ENCODE data around the gene PLAGL1. TPM values are rescaled to one million over a fixed set of nuclear protein-coding genes. Genes with fewer than 3 reads are reported as not detected.
"Not testable (repeated sequence)": the region's sequence is repeated elsewhere in the genome, so short reads cannot be mapped to it uniquely, and the experiment has no call there.

PLAGL1 gene
- total RNA-seq, 2 donors from 2014 or later = 13.2 to 25.8 TPM

- WGBS = 92% methylated on average over 1 of the region's 1 CpG
- no peak for TF ChIP-seq POLR2A (IDR thresholded peaks at IDR 0.05)
- TF ChIP-seq CTCF (IDR thresholded peaks at IDR 0.05) = no peak
- TF ChIP-seq POLR2AphosphoS5 (IDR thresholded peaks at IDR 0.05) = no peak
- H3K27me3 ChIP-seq (replicated peaks; ENCODE audit: insufficient read depth) = no peaks in the 10 kb centered on the region
- no peak for DNase-seq (ENCODE audit: low spot score)
- no peak overlapping the region for H3K27ac ChIP-seq
- no peaks in the 10 kb centered on the region for H3K4me1 ChIP-seq (replicated peaks)
- H3K36me3 ChIP-seq = no peaks in the 10 kb centered on the region
- intact Hi-C loops (cut with DNase I) = no loop called here
- H3K4me3 ChIP-seq = no peak overlapping the region
- no peaks in the 10 kb centered on the region for H3K9me3 ChIP-seq
These were observed 39.6 kb upstream of the PLAGL1 start for GRCh38 chr6:144047688-144048087.

DNA sequence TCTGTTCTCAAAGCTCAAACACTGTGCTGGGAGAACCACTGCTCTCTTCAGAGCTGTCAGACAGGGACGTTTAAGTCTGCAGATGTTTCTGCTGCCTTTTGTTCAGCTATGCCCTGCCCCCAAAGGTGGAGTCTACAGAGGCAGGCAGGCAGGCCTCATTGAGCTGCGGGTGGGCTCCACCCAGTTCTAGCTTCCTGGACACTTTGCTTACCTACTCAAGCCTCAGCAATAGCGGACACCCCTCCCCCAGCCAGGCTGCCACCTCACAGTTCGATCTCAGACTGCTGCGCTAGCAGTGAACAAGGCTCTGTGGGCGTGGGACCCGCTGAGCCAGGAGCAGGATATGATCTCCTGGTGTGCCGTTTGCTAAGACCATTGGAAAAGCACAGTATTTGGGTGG is 38.6 kb upstream of the PLAGL1 start:
- H3K4me3 ChIP-seq; H3K4me1 ChIP-seq (replicated peaks); H3K27ac ChIP-seq; H3K36me3 ChIP-seq; intact Hi-C loops (cut with DNase I); DNase-seq (ENCODE audit: low spot score); H3K9me3 ChIP-seq; H3K27me3 ChIP-seq (replicated peaks; ENCODE audit: insufficient read depth): not testable (repeated sequence)
- WGBS = 70% methylated on average over 8 of the region's 8 CpGs

- H3K27me3 ChIP-seq (replicated peaks; ENCODE audit: insufficient read depth); H3K4me1 ChIP-seq (replicated peaks); H3K9me3 ChIP-seq; DNase-seq (ENCODE audit: low spot score); H3K4me3 ChIP-seq; H3K27ac ChIP-seq; H3K36me3 ChIP-seq; intact Hi-C loops (cut with DNase I): not testable (repeated sequence)
- WGBS = 92% methylated on average over 2 of the region's 2 CpGs
These were observed 36.9 kb upstream of the PLAGL1 start for GRCh38 chr6:144044989-144045388.

DNA sequence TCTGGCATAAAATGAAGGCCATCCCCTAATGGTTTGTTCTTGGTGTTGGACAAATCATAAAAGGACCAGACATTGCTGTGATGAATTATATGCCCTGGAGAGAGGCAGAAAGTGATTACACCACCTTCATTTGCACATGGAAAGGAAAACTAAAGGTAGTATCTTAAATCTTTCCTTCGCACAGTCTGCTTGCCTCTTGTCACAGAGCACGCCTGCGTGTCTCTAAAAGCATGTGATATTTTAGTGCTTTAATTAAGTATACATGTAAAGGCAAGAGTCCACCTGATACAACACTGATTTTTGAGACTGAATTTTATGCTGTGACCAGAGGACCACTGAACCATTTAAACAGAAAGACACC is 28.8 kb upstream of the PLAGL1 start:
- H3K4me3 ChIP-seq = no peak overlapping the region

DNA sequence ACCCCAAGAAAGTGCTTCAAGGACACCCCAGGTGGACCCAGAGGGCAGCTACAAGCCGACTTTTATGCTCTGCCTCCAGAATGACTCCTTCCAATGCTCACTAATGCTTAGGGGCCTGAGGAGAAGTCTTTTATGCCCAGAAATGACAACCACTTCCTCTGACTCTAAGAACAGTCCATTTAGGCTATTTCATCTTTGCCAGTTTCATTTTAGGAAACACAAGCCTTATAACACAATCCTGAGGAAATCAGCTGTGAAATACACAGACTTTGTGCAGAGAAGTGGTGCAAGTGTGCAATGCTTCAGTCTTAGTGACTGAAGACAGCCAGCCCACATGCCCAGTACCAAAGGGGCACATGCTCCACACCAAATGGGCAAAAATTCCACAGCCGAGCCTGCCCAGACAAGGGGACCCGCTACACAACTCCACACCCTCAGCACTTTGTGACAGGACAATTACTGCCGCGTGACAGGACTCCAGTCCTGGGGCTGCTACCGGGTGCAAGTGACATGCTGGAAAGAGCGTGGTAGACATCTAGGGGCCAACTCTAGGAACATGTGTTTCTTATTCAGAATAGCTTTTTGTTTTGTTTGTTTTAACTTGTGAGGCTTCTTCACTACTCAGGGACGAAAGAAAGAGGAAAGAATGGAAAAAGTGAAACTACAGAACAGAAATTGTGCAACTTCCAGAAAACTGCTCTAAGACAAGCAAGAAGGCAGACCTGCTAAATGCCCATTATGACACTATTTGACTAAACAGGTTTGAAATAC is 28.2 kb upstream of the PLAGL1 start:
- no peak overlapping the region for H3K27ac ChIP-seq
- intact Hi-C loops (cut with DNase I) = no loop called here
- TF ChIP-seq POLR2AphosphoS5 (IDR thresholded peaks at IDR 0.05) (no peak), POLR2A (IDR thresholded peaks at IDR 0.05) (no peak), CTCF (IDR thresholded peaks at IDR 0.05) (no peak)
- WGBS = 22% methylated on average over 8 of the region's 8 CpGs
- no peaks in the 10 kb centered on the region for H3K9me3 ChIP-seq
- no peaks in the 10 kb centered on the region for H3K36me3 ChIP-seq
- DNase-seq (ENCODE audit: low spot score) = no peak
- H3K4me1 ChIP-seq (replicated peaks) = no peaks in the 10 kb centered on the region
- H3K4me3 ChIP-seq = no peak overlapping the region
- H3K27me3 ChIP-seq (replicated peaks; ENCODE audit: insufficient read depth) = no peaks in the 10 kb centered on the region

More for the DNA sequence above, 28.8 kb upstream of the PLAGL1 start:
- no peaks in the 10 kb centered on the region for H3K36me3 ChIP-seq
- intact Hi-C loops (cut with DNase I) = no loop called here
- no peaks in the 10 kb centered on the region for H3K9me3 ChIP-seq
- TF ChIP-seq POLR2AphosphoS5 (IDR thresholded peaks at IDR 0.05) = no peak
- TF ChIP-seq CTCF (IDR thresholded peaks at IDR 0.05) = no peak
- no peak for TF ChIP-seq POLR2A (IDR thresholded peaks at IDR 0.05)
- H3K4me1 ChIP-seq (replicated peaks) = no peaks in the 10 kb centered on the region
- DNase-seq (ENCODE audit: low spot score) = no peak
- no peak overlapping the region for H3K27ac ChIP-seq
- WGBS = 82% methylated on average over 3 of the region's 3 CpGs
- no peaks in the 10 kb centered on the region for H3K27me3 ChIP-seq (replicated peaks; ENCODE audit: insufficient read depth)

DNA sequence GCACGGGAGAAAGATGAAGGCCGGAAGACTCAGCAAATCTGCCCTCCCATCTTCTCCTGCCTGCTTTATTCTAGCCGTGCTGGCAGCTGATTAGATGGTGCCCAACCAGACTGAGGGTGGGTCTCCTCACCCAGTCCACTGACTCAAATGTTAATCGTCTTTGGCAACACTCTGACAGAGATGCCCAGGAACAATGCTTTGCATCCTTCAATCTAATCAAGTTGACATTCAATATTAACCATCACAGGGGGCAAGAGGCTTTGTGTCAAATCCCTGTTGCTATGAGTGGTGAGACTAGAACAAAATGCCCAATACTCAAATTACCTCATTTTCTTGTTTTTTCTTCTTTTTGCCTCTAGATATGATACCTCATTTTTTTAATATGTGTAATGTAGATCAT is 27.4 kb upstream of the PLAGL1 start:
- intact Hi-C loops (cut with DNase I) = no loop called here
- no peak overlapping the region for H3K27ac ChIP-seq
- no peaks in the 10 kb centered on the region for H3K36me3 ChIP-seq
- H3K4me3 ChIP-seq = no peak overlapping the region
- 90% methylated on average over 4 of the region's 4 CpGs for WGBS
- TF ChIP-seq POLR2AphosphoS5 (IDR thresholded peaks at IDR 0.05) = no peak
- TF ChIP-seq CTCF (IDR thresholded peaks at IDR 0.05) = no peak
- no peak for TF ChIP-seq POLR2A (IDR thresholded peaks at IDR 0.05)
- no peaks in the 10 kb centered on the region for H3K4me1 ChIP-seq (replicated peaks)
- H3K9me3 ChIP-seq = no peaks in the 10 kb centered on the region
- no peak for DNase-seq (ENCODE audit: low spot score)
- H3K27me3 ChIP-seq (replicated peaks; ENCODE audit: insufficient read depth) = no peaks in the 10 kb centered on the region
